Thyroid gland (tissue), 4 donors: ENCODE results near the gene MS4A10. TPM values are rescaled to one million over a fixed set of nuclear protein-coding genes. Genes with fewer than 3 reads are reported as not detected.
"Not testable (repeated sequence)": the region's sequence is repeated elsewhere in the genome, so short reads cannot be mapped to it uniquely, and the experiment has no call there.

Source experiments
- DNase-seq, 2 donors: peaks; one replicate each; pipeline ENCODE4 v3.0.0-alpha.2; 2019
- H3K27ac ChIP-seq, 3 donors: fragments of 200-600 bp; sonication (generic); 1 replicate in 2 of 3; 2 replicates in 1 of 3; pipeline ENCODE4 v1.5.1; 2016 to 2019; ENCODE audit warnings: mild to moderate bottlenecking in 1 of 3, moderate library complexity in 1 of 3
- H3K27me3 ChIP-seq: fragments of 200-600 bp; sonication (generic); one replicate; pipeline ENCODE4 v1.5.1; 2019
- H3K36me3 ChIP-seq, 2 donors: fragments of 200-600 bp; sonication (generic); one replicate each; pipeline ENCODE4 v1.5.1; 2016 to 2019
- H3K4me1 ChIP-seq, 2 donors: fragments of 200-600 bp; sonication (generic); one replicate each; pipeline ENCODE4 v1.5.1; 2017 to 2019
- H3K4me3 ChIP-seq, 3 donors: fragments of 200-600 bp; sonication (generic); replicated peaks in 1 of 3; 1 replicate in 2 of 3; 2 replicates in 1 of 3; pipeline ENCODE4 v1.5.1; 2016; ENCODE audit warnings: mild to moderate bottlenecking in 1 of 3
- H3K9me3 ChIP-seq: fragments of 200-600 bp; sonication (generic); one replicate; pipeline ENCODE4 v1.5.1; 2017
- POLR2A ChIP-seq, 2 donors: fragments of 450-650 bp; IDR thresholded peaks; one replicate each; pipeline ENCODE4 v1.6.1; 2017; ENCODE audit warnings: antibody characterized with exemption in 2 of 2, mild to moderate bottlenecking in 2 of 2, moderate library complexity in 1 of 2
- WGBS, 2 donors: methylation state at CpG; one replicate each; pipeline ENCODE4 v1.1.5; 2017; 5-methylcytosine and 5-hydroxymethylcytosine counted together
- intact Hi-C: fragments of 100-400 bp; cut with DNase I; formaldehyde crosslinking; loops from one replicate; pipeline ENCODE4 v1.15.1; 2023
- total RNA-seq, 4 donors: library from RNA; depleted of rRNA; stranded (reverse); fragments of >200 nt; gene quantifications; one replicate each; pipeline ENCODE4 v1.2.3, GENCODE V29; 2016
- TF ChIP-seq, protein P1 (sequence below), 6 experiments: fragments of 200-600 bp in 3 of 6; fragments of 450-650 bp in 3 of 6; sonication (generic) in 3 of 6; IDR thresholded peaks; one replicate each; pipeline ENCODE4 v1.5.1; 2016 to 2019; ENCODE audit warnings: antibody characterized with exemption in 6 of 6, mild to moderate bottlenecking in 2 of 6, inconsistent platforms in 1 of 6, moderate library complexity in 1 of 6

MS4A10 gene
- total RNA-seq, 4 donors from 2014 or later, result not detected

DNA sequence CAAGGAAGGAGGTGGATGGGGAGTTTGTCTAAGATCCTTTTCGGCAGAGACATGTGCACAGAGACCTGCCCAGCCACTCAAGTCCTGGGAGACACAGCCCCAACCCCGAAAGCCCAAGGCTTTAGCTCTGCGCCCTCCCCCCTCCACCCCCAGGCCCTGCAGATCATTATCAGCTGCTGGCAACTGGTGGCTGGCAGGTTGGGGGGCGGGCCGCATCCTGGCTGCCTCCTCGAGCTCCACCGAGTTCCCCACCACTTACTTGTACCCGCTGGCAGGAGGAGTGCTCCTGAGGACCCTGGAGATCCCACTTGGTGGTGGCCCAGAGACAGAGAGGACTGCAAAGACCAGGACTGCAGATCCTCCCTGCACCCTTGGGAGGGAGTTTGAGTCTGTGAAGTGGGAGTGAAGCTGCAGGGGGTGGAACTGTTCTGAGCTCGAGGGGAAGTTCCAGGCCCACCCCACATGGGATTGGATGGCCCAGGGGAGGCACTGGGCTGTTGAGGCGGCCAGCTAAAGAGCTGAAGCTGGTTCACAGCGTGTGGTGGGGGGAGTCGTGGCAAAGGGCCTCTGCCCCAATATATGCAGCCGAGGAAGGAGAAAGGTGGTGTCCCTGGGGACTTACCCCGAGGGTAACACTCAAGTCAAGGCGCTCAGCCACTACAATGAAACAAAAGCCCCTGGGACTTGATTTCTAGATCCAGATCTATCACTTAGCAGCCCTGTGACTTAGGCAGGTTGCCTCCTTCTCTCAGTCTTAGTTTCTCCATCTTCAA, 36.9 kb downstream of the MS4A10 start:
- peak in 1 of 2 donors; percentile 38 for DNase-seq
- Histone ChIP-seq H3K27me3 (no peaks in the 10 kb centered on the region), H3K36me3 (no peaks in the 10 kb centered on the region), H3K27ac (no peak overlapping the region), H3K4me3 (no peak overlapping the region), H3K9me3 (no peaks in the 10 kb centered on the region), H3K4me1 (no peaks in the 10 kb centered on the region)
- TF ChIP-seq, protein P1, sequence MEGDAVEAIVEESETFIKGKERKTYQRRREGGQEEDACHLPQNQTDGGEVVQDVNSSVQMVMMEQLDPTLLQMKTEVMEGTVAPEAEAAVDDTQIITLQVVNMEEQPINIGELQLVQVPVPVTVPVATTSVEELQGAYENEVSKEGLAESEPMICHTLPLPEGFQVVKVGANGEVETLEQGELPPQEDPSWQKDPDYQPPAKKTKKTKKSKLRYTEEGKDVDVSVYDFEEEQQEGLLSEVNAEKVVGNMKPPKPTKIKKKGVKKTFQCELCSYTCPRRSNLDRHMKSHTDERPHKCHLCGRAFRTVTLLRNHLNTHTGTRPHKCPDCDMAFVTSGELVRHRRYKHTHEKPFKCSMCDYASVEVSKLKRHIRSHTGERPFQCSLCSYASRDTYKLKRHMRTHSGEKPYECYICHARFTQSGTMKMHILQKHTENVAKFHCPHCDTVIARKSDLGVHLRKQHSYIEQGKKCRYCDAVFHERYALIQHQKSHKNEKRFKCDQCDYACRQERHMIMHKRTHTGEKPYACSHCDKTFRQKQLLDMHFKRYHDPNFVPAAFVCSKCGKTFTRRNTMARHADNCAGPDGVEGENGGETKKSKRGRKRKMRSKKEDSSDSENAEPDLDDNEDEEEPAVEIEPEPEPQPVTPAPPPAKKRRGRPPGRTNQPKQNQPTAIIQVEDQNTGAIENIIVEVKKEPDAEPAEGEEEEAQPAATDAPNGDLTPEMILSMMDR (IDR thresholded peaks at IDR 0.05), result no peak
- no peak for TF ChIP-seq POLR2A (IDR thresholded peaks at IDR 0.05)
- WGBS, 2 donors, result 34% methylated on average over 15 of the region's 15 CpGs
- intact Hi-C loops, result no loop called here

DNA sequence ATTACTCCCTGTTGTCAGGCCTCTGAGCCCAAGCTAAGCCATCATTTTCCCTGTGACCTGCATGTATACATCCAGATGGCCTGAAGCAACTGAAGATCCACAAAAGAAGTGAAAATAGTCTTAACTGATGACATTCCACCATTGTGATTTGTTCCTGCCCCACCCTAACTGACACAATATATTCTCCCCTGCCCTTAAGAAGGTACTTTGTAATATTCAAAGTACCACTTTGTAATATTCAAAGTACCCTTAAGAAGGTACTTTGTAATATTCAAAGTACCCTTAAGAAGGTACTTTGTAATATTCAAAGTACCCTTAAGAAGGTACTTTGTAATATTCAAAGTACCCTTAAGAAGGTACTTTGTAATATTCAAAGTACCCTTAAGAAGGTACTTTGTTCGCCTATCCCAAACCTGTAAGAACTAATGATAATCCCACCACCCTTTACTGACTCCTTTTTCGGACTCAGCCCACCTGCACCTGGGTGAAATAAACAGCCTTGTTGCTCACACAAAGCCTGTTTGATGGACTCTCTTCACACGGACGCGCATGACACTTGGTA, 38.7 kb downstream of the MS4A10 start:
- intact Hi-C loops, H3K4me1 ChIP-seq: not testable (repeated sequence)

DNA sequence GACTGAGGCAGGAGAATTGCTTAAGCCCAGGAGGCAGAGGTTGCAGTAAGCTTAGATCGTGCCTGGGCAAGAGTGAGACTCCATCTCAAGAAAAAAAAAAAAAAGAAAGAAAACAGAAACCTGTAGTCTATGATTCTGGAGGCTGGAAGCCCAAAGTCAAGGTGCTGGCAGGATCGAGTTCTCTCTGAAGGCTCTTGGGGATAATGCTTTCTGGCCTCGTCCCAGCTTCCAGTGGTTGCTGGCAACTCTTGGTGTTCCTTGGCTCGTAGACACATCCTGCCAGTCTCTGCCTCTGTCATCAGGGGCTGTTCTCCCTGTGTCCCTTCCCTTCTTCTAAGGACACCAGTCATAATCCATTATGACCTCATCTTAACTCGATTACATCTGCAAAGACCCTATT, 40.0 kb downstream of the MS4A10 start:
- Histone ChIP-seq H3K4me1 (no peaks in the 10 kb centered on the region), H3K27ac (no peak overlapping the region), H3K9me3 (no peaks in the 10 kb centered on the region), H3K4me3 (no peak overlapping the region), H3K36me3 (no peaks in the 10 kb centered on the region), H3K27me3 (no peaks in the 10 kb centered on the region)
- intact Hi-C loops, result loop anchor here (5.0 kb wide), 1 partner anchor 72 kb away; no protein-coding TSS in a partner anchor
- 90 to 92% methylated on average over 5 of the region's 5 CpGs for WGBS, 2 donors
- no peak for DNase-seq
- TF ChIP-seq, protein P1 (IDR thresholded peaks at IDR 0.05), result no peak
- no peak for TF ChIP-seq POLR2A (IDR thresholded peaks at IDR 0.05)

More for the DNA sequence above, 38.7 kb downstream of the MS4A10 start:
- H3K36me3 ChIP-seq, H3K9me3 ChIP-seq, DNase-seq, H3K4me3 ChIP-seq, H3K27me3 ChIP-seq, H3K27ac ChIP-seq: not testable (repeated sequence)
- 94 to 98% methylated on average over 5 of the region's 5 CpGs for whole genome bisulfite sequencing, 2 donors

DNA sequence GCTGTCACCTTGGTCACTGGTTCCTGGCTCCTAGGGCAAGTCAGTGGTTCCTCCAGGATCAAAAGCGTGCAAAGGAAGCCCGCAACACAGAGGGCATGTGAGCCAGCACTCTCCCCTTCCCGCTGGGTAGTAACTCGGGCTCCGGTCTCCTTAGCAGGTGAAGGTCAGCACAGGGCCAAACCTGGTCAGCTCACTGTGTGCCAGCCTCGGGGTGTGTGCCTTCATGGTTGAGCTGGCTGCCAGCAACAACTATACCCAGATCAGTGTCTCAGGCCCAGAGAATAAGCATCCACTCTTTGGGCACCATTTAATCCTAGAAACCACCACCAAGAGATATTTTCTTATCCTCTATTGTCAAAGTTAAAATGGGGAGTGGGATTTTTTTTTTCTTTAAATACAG, 40.7 kb downstream of the MS4A10 start:
- Histone ChIP-seq H3K9me3 (no peaks in the 10 kb centered on the region), H3K27ac (no peak overlapping the region), H3K36me3 (no peaks in the 10 kb centered on the region), H3K4me1 (no peaks in the 10 kb centered on the region), H3K4me3 (no peak overlapping the region), H3K27me3 (no peaks in the 10 kb centered on the region)
- DNase-seq, result no peak
- no peak for TF ChIP-seq POLR2A (IDR thresholded peaks at IDR 0.05)
- TF ChIP-seq, protein P1 (IDR thresholded peaks at IDR 0.05), result no peak
- intact Hi-C loops, result loop anchor here (5.0 kb wide), 1 partner anchor 72 kb away; no protein-coding TSS in a partner anchor
- WGBS, 2 donors, result 85 to 88% methylated on average over 5 of the region's 6 CpGs

DNA sequence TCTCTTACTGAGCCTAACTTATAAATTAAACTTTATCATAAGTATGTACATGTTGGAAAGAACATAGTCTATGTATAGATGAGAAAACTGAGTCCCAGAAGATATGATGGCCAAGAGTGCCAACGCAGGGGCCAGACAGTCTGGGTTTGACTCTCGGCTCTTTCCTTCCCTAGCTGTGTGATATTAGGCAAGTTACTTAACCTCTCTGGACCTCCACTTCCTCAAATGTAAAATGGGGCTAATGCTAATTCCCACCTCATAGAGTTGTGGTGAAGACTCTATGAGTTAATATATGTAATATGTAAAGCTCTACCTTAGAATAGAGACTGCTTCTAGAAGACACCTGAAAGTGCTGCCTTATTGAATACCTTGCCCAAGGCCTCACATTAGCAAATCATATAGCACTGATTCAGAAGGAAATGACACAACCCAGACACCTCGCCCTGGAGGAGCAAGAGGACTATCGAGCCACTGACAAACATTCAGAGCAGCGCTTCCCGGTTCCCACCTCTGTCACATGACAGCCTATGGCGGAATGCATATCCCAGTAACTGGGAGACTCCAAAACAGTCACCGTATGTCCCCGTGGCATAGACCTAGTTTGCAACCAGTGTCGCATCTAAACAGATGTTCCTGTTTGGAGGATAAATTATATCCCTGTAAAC, 45.5 kb downstream of the MS4A10 start:
- WGBS, 2 donors, result 36 to 43% methylated on average over 10 of the region's 10 CpGs
- no peak overlapping the region for H3K27ac ChIP-seq
- DNase-seq, result no peak
- H3K4me1 ChIP-seq, result no peaks in the 10 kb centered on the region
- no peaks in the 10 kb centered on the region for H3K27me3 ChIP-seq
- TF ChIP-seq, protein P1 (IDR thresholded peaks at IDR 0.05), result no peak
- no peak for TF ChIP-seq POLR2A (IDR thresholded peaks at IDR 0.05)
- intact Hi-C loops, result loop anchor here (5.0 kb wide), 1 partner anchor 302 kb away; no protein-coding TSS in a partner anchor
- no peaks in the 10 kb centered on the region for H3K9me3 ChIP-seq
- no peaks in the 10 kb centered on the region for H3K36me3 ChIP-seq
- H3K4me3 ChIP-seq, result no peak overlapping the region
